Measurements from ENCODE around the gene PRR7.

PRR7 gene

DNA sequence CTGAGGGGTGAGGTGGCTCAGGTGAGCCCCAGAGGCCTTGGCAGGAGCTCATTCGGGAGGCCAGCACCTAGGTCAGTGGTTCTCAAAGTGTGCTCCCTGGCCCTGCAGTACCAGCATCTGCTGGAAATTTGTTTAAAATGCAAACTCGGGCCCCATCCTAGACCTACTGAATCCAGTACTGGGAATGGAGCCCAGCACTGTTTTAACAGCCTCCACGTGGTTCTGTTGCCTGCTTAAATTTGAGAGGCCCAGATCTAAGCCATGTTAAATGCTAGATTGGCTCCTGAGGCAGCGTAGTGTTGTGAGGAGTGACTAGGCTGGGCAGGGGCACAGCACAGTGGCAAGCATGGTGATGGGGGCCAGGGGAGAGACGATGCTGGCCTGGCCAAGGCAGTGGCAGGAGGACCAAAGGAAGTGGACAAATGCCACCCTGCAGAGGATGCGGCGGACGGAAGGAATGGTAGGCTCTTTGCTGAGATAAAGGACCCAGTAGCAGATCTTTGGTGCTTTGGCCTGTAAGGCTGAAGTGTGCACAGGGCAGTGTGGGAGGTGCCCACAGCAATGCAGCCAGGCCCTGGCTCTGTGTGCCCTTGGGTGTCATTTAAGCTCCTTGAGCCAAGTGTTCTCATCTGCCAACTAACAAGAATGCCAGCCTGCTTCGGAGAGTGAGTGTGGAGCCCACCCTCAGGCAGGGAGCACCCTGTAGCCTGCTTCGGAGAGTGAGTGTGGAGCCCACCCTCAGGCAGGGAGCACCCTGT lies 4.2 kb downstream of the PRR7 start:
- Histone ChIP-seq H3K27ac (peak overlapping the region; percentile 85; the same call in 1 of the 2 replicates), H4K20me1 (peaks cover 49% of the 10 kb centered on the region), H3K9me3 (no peaks in the 10 kb centered on the region), H3K4me2 (peak overlapping the region; percentile 92), H3K4me3 (no peak overlapping the region), H3K27me3 (no peaks in the 10 kb centered on the region), H3K36me3 (peaks cover 9% of the 10 kb centered on the region; the same call in 1 of the 2 replicates), H3K9ac (peak overlapping the region; percentile 89; the same call in 1 of the 2 replicates), H3K4me1 (peaks cover 70% of the 10 kb centered on the region)
- TF ChIP-seq Cebpa-rat (IDR thresholded peaks at IDR 0.05): no peak

- Histone ChIP-seq H3K4me3 (peak overlapping the region; percentile 76; the same call in 1 of the 2 replicates), H4K20me1 (peaks cover 65% of the 10 kb centered on the region), H3K27me3 (no peaks in the 10 kb centered on the region), H3K4me2 (peak overlapping the region; percentile 95), H3K4me1 (peaks cover 71% of the 10 kb centered on the region), H3K9ac (peak overlapping the region; percentile 87; the same call in 1 of the 2 replicates), H3K27ac (peak overlapping the region; percentile 91), H3K9me3 (no peaks in the 10 kb centered on the region), H3K36me3 (peaks cover 22% of the 10 kb centered on the region)
- no peak for TF ChIP-seq Cebpa-rat (IDR thresholded peaks at IDR 0.05)
Measured at GRCh38 chr5:177452688-177453638, 6.3 kb downstream of the PRR7 start.

DNA sequence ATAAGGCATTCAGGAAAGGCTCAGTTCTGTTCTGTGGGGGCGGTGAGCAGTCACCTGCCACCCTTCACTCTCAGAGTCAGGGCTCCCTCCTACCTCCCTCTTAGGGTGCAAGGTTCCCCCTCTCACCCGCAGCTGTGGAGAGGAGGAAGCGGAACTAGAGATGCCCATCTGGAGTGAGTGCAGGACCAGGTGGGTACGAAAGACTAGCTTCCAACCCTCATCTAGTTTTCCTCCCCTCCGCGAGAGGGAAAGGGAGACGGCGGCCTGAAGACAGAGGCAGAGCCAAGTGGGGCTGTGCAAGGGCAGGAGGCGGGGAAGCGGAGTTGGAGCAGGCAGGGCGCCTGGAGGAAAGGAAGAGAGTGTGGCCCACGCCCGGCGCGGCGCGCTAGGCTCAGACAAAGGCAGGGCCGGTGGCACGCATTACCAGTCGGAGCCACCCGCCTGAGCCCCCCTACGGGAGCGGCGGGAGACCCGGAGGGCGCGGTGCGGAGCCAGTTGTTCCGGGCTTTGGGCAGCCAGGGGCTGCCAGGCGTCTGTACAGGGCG lies 7.3 kb downstream of the PRR7 start:
- Histone ChIP-seq H3K9ac (peak overlapping the region; percentile 87), H3K27ac (peak overlapping the region; percentile 91), H3K4me1 (peaks cover 71% of the 10 kb centered on the region), H4K20me1 (peaks cover 68% of the 10 kb centered on the region), H3K27me3 (no peaks in the 10 kb centered on the region), H3K4me2 (peak overlapping the region; percentile 95), H3K4me3 (peak overlapping the region; percentile 76), H3K9me3 (no peaks in the 10 kb centered on the region), H3K36me3 (peaks cover 31% of the 10 kb centered on the region)
- no peak for TF ChIP-seq Cebpa-rat (IDR thresholded peaks at IDR 0.05)

- Histone ChIP-seq H3K4me1 (peaks cover 69% of the 10 kb centered on the region), H3K4me3 (peak overlapping the region; percentile 76), H4K20me1 (peaks cover 68% of the 10 kb centered on the region), H3K9me3 (no peaks in the 10 kb centered on the region), H3K27me3 (no peaks in the 10 kb centered on the region), H3K27ac (peak overlapping the region; percentile 91), H3K36me3 (peaks cover 37% of the 10 kb centered on the region), H3K9ac (peak overlapping the region; percentile 87), H3K4me2 (peak overlapping the region; percentile 95)
- no peak for TF ChIP-seq Cebpa-rat (IDR thresholded peaks at IDR 0.05)
Measured at GRCh38 chr5:177454397-177455035, 7.9 kb downstream of the PRR7 start.

DNA sequence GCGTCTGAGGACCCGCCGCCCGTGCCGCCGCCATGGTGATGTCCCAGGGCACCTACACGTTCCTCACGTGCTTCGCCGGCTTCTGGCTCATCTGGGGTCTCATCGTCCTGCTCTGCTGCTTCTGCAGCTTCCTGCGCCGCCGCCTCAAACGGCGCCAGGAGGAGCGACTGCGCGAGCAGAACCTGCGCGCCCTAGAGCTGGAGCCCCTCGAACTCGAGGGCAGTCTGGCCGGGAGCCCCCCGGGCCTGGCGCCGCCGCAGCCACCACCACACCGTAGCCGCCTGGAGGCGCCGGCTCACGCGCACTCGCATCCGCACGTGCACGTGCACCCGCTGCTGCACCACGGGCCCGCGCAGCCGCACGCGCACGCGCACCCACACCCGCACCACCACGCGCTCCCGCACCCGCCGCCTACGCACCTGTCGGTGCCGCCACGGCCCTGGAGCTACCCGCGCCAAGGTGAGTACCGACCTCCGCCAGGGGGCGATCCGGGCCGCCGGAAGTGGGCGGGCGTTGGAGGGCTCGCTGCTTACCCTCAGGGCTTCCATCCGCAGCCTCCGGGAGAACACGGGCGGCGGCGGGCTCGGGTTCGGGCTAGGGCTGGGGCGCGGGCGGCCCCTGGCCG lies 8.5 kb downstream of the PRR7 start:
- Histone ChIP-seq H3K4me3 (peak overlapping the region; percentile 76), H3K27me3 (no peaks in the 10 kb centered on the region), H3K9ac (peak overlapping the region; percentile 87), H3K4me1 (peaks cover 63% of the 10 kb centered on the region), H3K27ac (peak overlapping the region; percentile 91), H3K4me2 (peak overlapping the region; percentile 95), H3K9me3 (no peaks in the 10 kb centered on the region), H3K36me3 (peaks cover 43% of the 10 kb centered on the region), H4K20me1 (peaks cover 68% of the 10 kb centered on the region)
- no peak for TF ChIP-seq Cebpa-rat (IDR thresholded peaks at IDR 0.05)

- Histone ChIP-seq H3K9me3 (no peaks in the 10 kb centered on the region), H3K4me2 (peak overlapping the region; percentile 95), H3K4me1 (peaks cover 55% of the 10 kb centered on the region), H4K20me1 (peaks cover 68% of the 10 kb centered on the region), H3K4me3 (peak overlapping the region; percentile 76), H3K27me3 (no peaks in the 10 kb centered on the region), H3K9ac (peak overlapping the region; percentile 87), H3K36me3 (peaks cover 44% of the 10 kb centered on the region), H3K27ac (peak overlapping the region; percentile 91)
- no peak for TF ChIP-seq Cebpa-rat (IDR thresholded peaks at IDR 0.05)
Measured at GRCh38 chr5:177455661-177456590, 9.3 kb downstream of the PRR7 start.

GRCh38 chr5:177456591-177456964 lies 10.0 kb downstream of the PRR7 start:
- H3K9ac ChIP-seq: no peak overlapping the region
- H3K9me3 ChIP-seq: no peaks in the 10 kb centered on the region
- no peak overlapping the region for H3K27ac ChIP-seq
- H3K4me1 ChIP-seq: peaks cover 56% of the 10 kb centered on the region
- TF ChIP-seq Cebpa-rat (IDR thresholded peaks at IDR 0.05): no peak
- no peak overlapping the region for H3K4me3 ChIP-seq
- H3K4me2 ChIP-seq: peak overlapping the region; percentile 74
- no peaks in the 10 kb centered on the region for H3K27me3 ChIP-seq
- H3K36me3 ChIP-seq: peaks cover 47% of the 10 kb centered on the region
- H4K20me1 ChIP-seq: peaks cover 70% of the 10 kb centered on the region

All from BLaER1 (cell line).